HL-60 (cell line): ENCODE measurements around the gene FBN2.

Source experiments
- CTCF ChIP-seq: IDR thresholded peaks from one replicate; pipeline ENCODE4 v1.5.1; 2011; ENCODE audit warnings: low read length, control low read depth, inconsistent platforms; ENCODE audit not compliant: insufficient read depth
- POLR2AphosphoS5 ChIP-seq: IDR thresholded peaks from 2 replicates; pipeline ENCODE4 v1.6.1; 2012; ENCODE audit warnings: low read depth

- TF ChIP-seq CTCF, result no peak
- TF ChIP-seq POLR2AphosphoS5, result no peak
Measured at GRCh38 chr5:128553747-128554146, 15.7 kb upstream of the FBN2 start.
